ENCODE results near the gene KCNE2.
"Not testable (repeated sequence)": the region's sequence is repeated elsewhere in the genome, so short reads cannot be mapped to it uniquely, and the experiment has no call there.

Gene KCNE2

GRCh38 chr21:34417448-34418077 lies 53.8 kb downstream of the KCNE2 start:
- not testable (repeated sequence) for DNase-seq

Data from activated CD8-positive, alpha-beta memory T cell treated with anti-CD3 and anti-CD28 coated beads for 24 hours (primary cell).